NT2/D1 (cell line): ENCODE data around the gene SIGLEC6.

Experiments used
- DNase-seq: peaks from one replicate; pipeline ENCODE4 v3.0.0-alpha.2; 2011; ENCODE audit warnings: low read depth, low spot score
- H3K27me3 ChIP-seq: 2 replicates; pipeline ENCODE4 v1.6.0; 2011; ENCODE audit warnings: mild to moderate bottlenecking; ENCODE audit not compliant: insufficient read length, insufficient read depth
- H3K36me3 ChIP-seq: 2 replicates; pipeline ENCODE4 v1.6.1; 2011; ENCODE audit warnings: mild to moderate bottlenecking, low read length, mixed read lengths; ENCODE audit not compliant: insufficient read depth, insufficient read length
- H3K4me1 ChIP-seq: 2 replicates; pipeline ENCODE4 v1.5.1; 2011; ENCODE audit not compliant: insufficient read depth, insufficient read length
- H3K4me3 ChIP-seq: 2 replicates; pipeline ENCODE4 v1.5.1; 2011; ENCODE audit warnings: low read depth; ENCODE audit not compliant: insufficient read length
- H3K9ac ChIP-seq: 2 replicates; pipeline ENCODE4 v1.6.0; 2011; ENCODE audit warnings: low read depth; ENCODE audit not compliant: insufficient read length
- H3K9me3 ChIP-seq: 2 replicates; pipeline ENCODE4 v1.5.1; 2011; ENCODE audit warnings: mild to moderate bottlenecking, low read length; ENCODE audit not compliant: insufficient read depth
- SUZ12 ChIP-seq: IDR thresholded peaks from 2 replicates; pipeline ENCODE4 v1.6.1; 2011; ENCODE audit not compliant: insufficient read length, insufficient read depth; ENCODE audit errors: extremely low read depth
- YY1 ChIP-seq: IDR thresholded peaks from 2 replicates; pipeline ENCODE4 v1.6.1; 2011; ENCODE audit not compliant: insufficient read length, insufficient read depth
- ZNF274 ChIP-seq: IDR thresholded peaks from 2 replicates; pipeline ENCODE4 v1.6.1; 2011; ENCODE audit warnings: mild to moderate bottlenecking, low read depth, low read length

The SIGLEC6 gene

GRCh38 chr19:51472607-51473006, 58.9 kb downstream of the SIGLEC6 start:
- peaks cover 5% of the 10 kb centered on the region for H3K27me3 ChIP-seq
- H3K4me1 ChIP-seq = no peaks in the 10 kb centered on the region
- no peak for DNase-seq
- H3K4me3 ChIP-seq = no peak overlapping the region
- no peaks in the 10 kb centered on the region for H3K9me3 ChIP-seq
- TF ChIP-seq ZNF274 (no peak), SUZ12 (no peak), YY1 (no peak)
- H3K36me3 ChIP-seq = no peaks in the 10 kb centered on the region
- no peak overlapping the region for H3K9ac ChIP-seq

- TF ChIP-seq YY1 = no peak
- TF ChIP-seq ZNF274 = no peak
- no peak for TF ChIP-seq SUZ12
- DNase-seq = no peak
- Histone ChIP-seq H3K4me1 (no peaks in the 10 kb centered on the region), H3K9ac (no peak overlapping the region), H3K9me3 (no peaks in the 10 kb centered on the region), H3K4me3 (no peak overlapping the region), H3K27me3 (peaks cover 11% of the 10 kb centered on the region), H3K36me3 (no peaks in the 10 kb centered on the region)
These were observed 59.9 kb downstream of the SIGLEC6 start for GRCh38 chr19:51471527-51471926.

- Histone ChIP-seq H3K4me1 (no peaks in the 10 kb centered on the region), H3K9ac (no peak overlapping the region), H3K4me3 (no peak overlapping the region), H3K27me3 (peaks cover 16% of the 10 kb centered on the region), H3K9me3 (no peaks in the 10 kb centered on the region), H3K36me3 (no peaks in the 10 kb centered on the region)
- no peak for DNase-seq
- no peak for TF ChIP-seq YY1
These were observed 60.5 kb downstream of the SIGLEC6 start for GRCh38 chr19:51470966-51471365.

GRCh38 chr19:51469629-51470028, 61.8 kb downstream of the SIGLEC6 start:
- no peak overlapping the region for H3K9ac ChIP-seq
- peaks cover 24% of the 10 kb centered on the region for H3K27me3 ChIP-seq
- no peaks in the 10 kb centered on the region for H3K36me3 ChIP-seq
- H3K4me3 ChIP-seq = no peak overlapping the region
- no peak for DNase-seq
- TF ChIP-seq ZNF274 = no peak
- no peak for TF ChIP-seq YY1
- no peak for TF ChIP-seq SUZ12
- H3K4me1 ChIP-seq = no peaks in the 10 kb centered on the region
- no peaks in the 10 kb centered on the region for H3K9me3 ChIP-seq

- no peak for DNase-seq
- H3K9ac ChIP-seq = no peak overlapping the region
- no peaks in the 10 kb centered on the region for H3K9me3 ChIP-seq
- peaks cover 28% of the 10 kb centered on the region for H3K27me3 ChIP-seq
- TF ChIP-seq SUZ12 = no peak
- no peak for TF ChIP-seq YY1
- TF ChIP-seq ZNF274 = no peak
- no peaks in the 10 kb centered on the region for H3K4me1 ChIP-seq
- no peaks in the 10 kb centered on the region for H3K36me3 ChIP-seq
- H3K4me3 ChIP-seq = no peak overlapping the region
These were observed 62.3 kb downstream of the SIGLEC6 start for GRCh38 chr19:51469162-51469561.

- Histone ChIP-seq H3K4me3 (no peak overlapping the region), H3K4me1 (no peaks in the 10 kb centered on the region), H3K27me3 (peaks cover 28% of the 10 kb centered on the region), H3K9ac (no peak overlapping the region), H3K36me3 (no peaks in the 10 kb centered on the region), H3K9me3 (no peaks in the 10 kb centered on the region)
- TF ChIP-seq SUZ12 = no peak
- TF ChIP-seq ZNF274 = no peak
- TF ChIP-seq YY1 = no peak
- DNase-seq = no peak
These were observed 62.9 kb downstream of the SIGLEC6 start for GRCh38 chr19:51468545-51468920.

- TF ChIP-seq SUZ12 (no peak), ZNF274 (no peak)
- Histone ChIP-seq H3K9me3 (no peaks in the 10 kb centered on the region), H3K36me3 (no peaks in the 10 kb centered on the region), H3K27me3 (peaks cover 28% of the 10 kb centered on the region), H3K9ac (no peak overlapping the region), H3K4me1 (no peaks in the 10 kb centered on the region), H3K4me3 (no peak overlapping the region)
- DNase-seq = no peak
These were observed 63.5 kb downstream of the SIGLEC6 start for GRCh38 chr19:51467864-51468544.
